DND-41 (cell line): ENCODE results near the gene CDK4.

Source experiments
- ATAC-seq: fragments of 200-7000 bp; cut with Tn5 transposase; 3 replicates; pipeline ENCODE4 v1.9.1; 2021; ENCODE audit warnings: low read depth; ENCODE audit not compliant: insufficient read depth
- DNase-seq: peaks from one replicate; pipeline ENCODE4 v3.0.0-alpha.2; 2020
- H2AFZ ChIP-seq: 2 replicates; pipeline ENCODE4 v1.6.0; 2012; ENCODE audit warnings: low read depth, low read length
- H3K27ac ChIP-seq: 2 replicates; pipeline ENCODE4 v1.5.1; 2012; ENCODE audit warnings: low read length, inconsistent platforms
- H3K27me3 ChIP-seq: fragments of 200-600 bp; sonication (generic); 2 replicates; pipeline ENCODE4 v1.6.0; 2012; ENCODE audit warnings: low read length, mild to moderate bottlenecking, inconsistent platforms; ENCODE audit not compliant: insufficient read depth, poor library complexity
- H3K36me3 ChIP-seq: 2 replicates; pipeline ENCODE4 v1.5.1; 2012; ENCODE audit warnings: low read length, inconsistent platforms; ENCODE audit not compliant: insufficient read depth
- H3K4me1 ChIP-seq: 2 replicates; pipeline ENCODE4 v1.5.1; 2012; ENCODE audit warnings: mild to moderate bottlenecking, low read length; ENCODE audit not compliant: insufficient read depth
- H3K4me2 ChIP-seq: 2 replicates; pipeline ENCODE4 v1.6.0; 2012; ENCODE audit warnings: mild to moderate bottlenecking, moderate library complexity, low read length, inconsistent platforms; ENCODE audit not compliant: insufficient read depth
- H3K4me3 ChIP-seq, 2 experiments: fragments of 200-600 bp in 1 of 2; shearing (Covaris generic) in 1 of 2; 2 replicates each; pipeline ENCODE4 v1.5.1; 2012 to 2016; ENCODE audit warnings: inconsistent platforms in 2 of 2, low read length in 2 of 2, mild to moderate bottlenecking in 2 of 2, low read depth in 1 of 2, moderate library complexity in 1 of 2
- H3K79me2 ChIP-seq: 2 replicates; pipeline ENCODE4 v1.6.0; 2012; ENCODE audit warnings: low read length, inconsistent platforms; ENCODE audit not compliant: insufficient read depth
- H3K9ac ChIP-seq: 2 replicates; pipeline ENCODE4 v1.6.0; 2012; ENCODE audit warnings: low read depth, mild to moderate bottlenecking, inconsistent platforms, low read length, moderate library complexity
- H3K9me3 ChIP-seq: 2 replicates; pipeline ENCODE4 v1.5.1; 2012; ENCODE audit warnings: low read length, moderate library complexity, mild to moderate bottlenecking, inconsistent platforms; ENCODE audit not compliant: insufficient read depth, severe bottlenecking
- H4K20me1 ChIP-seq: 2 replicates; pipeline ENCODE4 v1.6.0; 2012; ENCODE audit warnings: low read length; ENCODE audit not compliant: insufficient read depth
- CTCF ChIP-seq: IDR thresholded peaks from 2 replicates; pipeline ENCODE4 v1.5.1; 2012; ENCODE audit warnings: borderline replicate concordance, low read length, moderate library complexity, mild to moderate bottlenecking; ENCODE audit not compliant: poor library complexity, severe bottlenecking; ENCODE audit errors: extremely low read depth
- EZH2 ChIP-seq: IDR thresholded peaks from 3 replicates; pipeline ENCODE4 v1.6.1; 2012; ENCODE audit warnings: borderline replicate concordance, low read depth, mild to moderate bottlenecking, moderate library complexity, low read length, inconsistent platforms; ENCODE audit not compliant: severe bottlenecking

The CDK4 gene

GRCh38 chr12:57713209-57713608 is 38.9 kb downstream of the CDK4 start:
- TF ChIP-seq EZH2, result no peak
- no peak for TF ChIP-seq CTCF
- Histone ChIP-seq H3K9me3 (no peaks in the 10 kb centered on the region), H3K4me1 (no peaks in the 10 kb centered on the region), H2AFZ (no peak overlapping the region), H3K27me3 (no peaks in the 10 kb centered on the region), H4K20me1 (no peaks in the 10 kb centered on the region), H3K9ac (no peak overlapping the region), H3K4me2 (no peak overlapping the region), H3K36me3 (peaks cover 37% of the 10 kb centered on the region), H3K79me2 (no peaks in the 10 kb centered on the region), H3K27ac (no peak overlapping the region), H3K4me3 (no peak overlapping the region)
- DNase-seq, result no peak
- ATAC-seq, result no peak

GRCh38 chr12:57712701-57713100 is 39.4 kb downstream of the CDK4 start:
- Histone ChIP-seq H3K79me2 (no peaks in the 10 kb centered on the region), H3K4me3 (no peak overlapping the region), H3K4me2 (no peak overlapping the region), H3K36me3 (peaks cover 32% of the 10 kb centered on the region), H3K9ac (no peak overlapping the region), H3K9me3 (no peaks in the 10 kb centered on the region), H4K20me1 (no peaks in the 10 kb centered on the region), H3K4me1 (no peaks in the 10 kb centered on the region), H2AFZ (no peak overlapping the region), H3K27ac (no peak overlapping the region), H3K27me3 (no peaks in the 10 kb centered on the region)
- no peak for DNase-seq
- TF ChIP-seq CTCF (no peak), EZH2 (no peak)
- ATAC-seq, result no peak

- no peak overlapping the region for H2AFZ ChIP-seq
- no peak overlapping the region for H3K4me2 ChIP-seq
- ATAC-seq (no peak), DNase-seq (no peak)
- H3K9ac ChIP-seq, result no peak overlapping the region
- H3K27ac ChIP-seq, result no peak overlapping the region
- H3K27me3 ChIP-seq, result no peaks in the 10 kb centered on the region
- no peaks in the 10 kb centered on the region for H3K4me1 ChIP-seq
- no peak overlapping the region for H3K4me3 ChIP-seq
- H4K20me1 ChIP-seq, result no peaks in the 10 kb centered on the region
- TF ChIP-seq EZH2, result no peak
- TF ChIP-seq CTCF, result no peak
- H3K36me3 ChIP-seq, result peaks cover 22% of the 10 kb centered on the region; the same call in 1 of the 2 replicates
- peaks cover 4% of the 10 kb centered on the region for H3K9me3 ChIP-seq
- H3K79me2 ChIP-seq, result no peaks in the 10 kb centered on the region
These were observed 43.8 kb downstream of the CDK4 start for GRCh38 chr12:57708296-57708695.

GRCh38 chr12:57707250-57707649 is 44.9 kb downstream of the CDK4 start:
- Histone ChIP-seq H3K79me2 (no peaks in the 10 kb centered on the region), H3K27me3 (no peaks in the 10 kb centered on the region), H3K4me3 (no peak overlapping the region), H3K9ac (no peak overlapping the region), H3K27ac (no peak overlapping the region), H3K36me3 (peaks cover 32% of the 10 kb centered on the region; the same call in 1 of the 2 replicates), H3K9me3 (peaks cover 4% of the 10 kb centered on the region), H2AFZ (no peak overlapping the region), H4K20me1 (no peaks in the 10 kb centered on the region), H3K4me2 (no peak overlapping the region), H3K4me1 (no peaks in the 10 kb centered on the region)
- no peak for DNase-seq
- ATAC-seq, result no peak
- TF ChIP-seq CTCF (no peak), EZH2 (no peak)
